GM19324 (cell line): ENCODE data around the gene ASCL5.
"Not testable (repeated sequence)": the region's sequence is repeated elsewhere in the genome, so short reads cannot be mapped to it uniquely, and the experiment has no call there.

Experiments used
- ATAC-seq: cut with Tn5 transposase; IDR thresholded peaks from one replicate; pipeline ENCODE4 v1.9.1; 2021; ENCODE audit warnings: mild to moderate bottlenecking, moderate library complexity; ENCODE audit not compliant: unreplicated experiment, low FRiP score

The ASCL5 gene

GRCh38 chr1:201126832-201127754 lies at the start of gene ASCL5:
TSS of gene ASCL5 (minus strand) at chr1:201127184. CDS start at chr1:201115372, 11,812 bp downstream.
- no peak for ATAC-seq

DNA sequence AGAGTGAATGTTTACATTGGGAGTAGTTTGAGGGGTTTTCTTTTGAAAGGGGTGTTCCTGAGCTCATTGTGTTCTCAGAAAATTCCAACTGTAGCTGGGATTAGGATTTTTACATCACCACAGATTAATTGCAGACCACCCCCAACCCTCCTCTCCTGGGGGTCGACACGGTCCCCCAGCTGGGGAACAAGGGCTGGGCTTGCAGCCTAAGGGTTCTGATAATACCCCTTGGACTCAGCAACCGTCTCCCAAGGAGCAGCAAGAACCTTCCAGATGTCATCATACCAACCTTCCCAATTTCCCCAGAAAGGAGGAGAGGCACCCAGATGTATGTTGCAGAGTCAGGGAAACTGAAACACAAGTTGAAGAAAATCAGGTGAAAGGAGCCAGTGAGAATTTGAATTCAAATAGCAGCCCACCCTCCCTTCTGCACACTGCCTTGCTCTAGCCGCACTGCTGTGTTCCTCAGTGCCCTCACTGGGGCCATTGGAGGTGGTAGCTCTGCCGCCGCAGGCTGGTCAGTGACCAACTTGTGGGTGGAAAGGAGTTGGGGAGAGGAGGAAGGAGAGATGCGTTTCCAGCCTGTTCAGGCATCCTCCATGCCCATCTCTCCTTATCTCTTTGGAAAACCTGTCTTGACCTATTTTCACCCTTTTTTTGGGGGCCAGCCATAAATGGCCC lies 49.0 kb upstream of the ASCL5 start:
- ATAC-seq: no peak

- ATAC-seq: no peak
Observed at GRCh38 chr1:201173736-201174135, 46.8 kb upstream of the ASCL5 start.

DNA sequence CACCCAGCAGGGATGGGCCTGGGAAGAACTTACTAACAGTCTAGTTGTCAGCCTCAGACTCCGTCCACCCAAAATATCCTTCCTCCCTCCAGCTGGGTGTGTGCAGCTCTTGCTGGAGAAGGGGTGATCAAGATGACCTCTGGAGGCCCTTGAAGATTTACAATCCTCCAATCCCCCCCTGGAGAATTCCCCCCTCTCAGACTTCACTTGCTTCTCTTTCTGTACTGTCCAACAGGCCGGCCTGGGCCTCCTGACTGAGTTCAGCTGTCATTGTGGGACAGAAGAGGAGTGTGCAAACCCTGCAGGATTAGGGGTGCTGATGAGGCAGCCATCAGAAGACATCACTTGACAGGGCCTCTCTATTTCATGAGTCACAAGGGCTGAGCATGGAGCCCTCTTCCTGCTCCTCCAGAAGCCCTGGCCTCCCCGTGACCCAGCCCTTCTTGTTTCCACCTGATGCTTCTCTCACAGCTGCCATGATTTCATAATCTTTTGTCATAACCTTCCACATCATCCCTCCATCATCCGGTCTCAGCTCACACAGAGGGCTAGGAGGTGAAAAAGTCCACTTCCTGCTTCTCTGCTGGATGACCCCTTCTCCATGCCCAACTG lies 46.1 kb upstream of the ASCL5 start:
- ATAC-seq: no peak

GRCh38 chr1:201172326-201172725 lies 45.3 kb upstream of the ASCL5 start:
- ATAC-seq: no peak

DNA sequence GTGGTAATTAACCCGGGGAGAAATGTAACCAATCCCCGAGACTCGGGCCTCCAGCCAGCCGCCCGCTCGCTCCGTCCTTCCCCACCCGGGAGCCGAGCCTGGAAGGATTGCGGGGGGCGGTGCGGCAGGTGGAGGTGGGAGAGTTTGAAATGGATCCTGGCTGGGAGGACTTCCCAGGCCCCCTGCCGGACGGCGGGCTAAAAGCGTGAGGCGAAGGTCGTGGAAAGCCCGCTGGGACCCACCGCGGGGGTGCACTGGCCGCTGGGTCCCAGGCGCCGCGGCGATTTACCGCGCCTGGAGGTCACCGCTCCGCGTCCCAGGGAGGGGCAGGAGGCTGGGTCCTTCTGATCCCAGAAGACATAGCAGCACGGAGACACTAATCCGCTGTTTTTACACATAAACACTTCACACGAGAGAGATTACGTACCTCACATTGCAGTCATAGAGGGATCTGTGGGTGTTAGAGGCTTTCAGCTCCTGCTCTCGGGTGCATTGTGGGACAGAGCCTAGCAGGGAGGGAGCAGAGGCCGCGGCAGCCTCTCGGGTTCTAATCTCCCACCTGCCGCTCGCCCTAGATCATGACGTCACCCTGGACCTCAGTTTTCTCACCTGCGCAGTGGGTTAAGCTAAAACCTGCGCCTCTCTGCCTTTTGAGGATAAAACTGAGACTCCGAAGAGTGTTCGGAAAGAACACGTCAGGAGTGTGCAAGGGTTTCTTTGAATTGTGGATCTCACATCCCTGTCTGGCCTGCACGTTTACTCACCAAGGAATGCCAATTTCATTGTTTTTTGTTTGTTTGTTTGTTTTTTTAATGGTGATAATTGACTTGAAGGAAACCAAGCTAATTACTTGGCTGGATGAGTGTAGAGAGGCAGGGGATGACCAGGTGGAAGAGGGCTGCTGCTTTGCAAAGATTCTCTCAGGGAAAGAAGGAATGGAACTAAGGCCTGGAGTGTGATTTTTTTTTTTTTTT lies 44.4 kb upstream of the ASCL5 start:
- peak; percentile 38 for ATAC-seq

DNA sequence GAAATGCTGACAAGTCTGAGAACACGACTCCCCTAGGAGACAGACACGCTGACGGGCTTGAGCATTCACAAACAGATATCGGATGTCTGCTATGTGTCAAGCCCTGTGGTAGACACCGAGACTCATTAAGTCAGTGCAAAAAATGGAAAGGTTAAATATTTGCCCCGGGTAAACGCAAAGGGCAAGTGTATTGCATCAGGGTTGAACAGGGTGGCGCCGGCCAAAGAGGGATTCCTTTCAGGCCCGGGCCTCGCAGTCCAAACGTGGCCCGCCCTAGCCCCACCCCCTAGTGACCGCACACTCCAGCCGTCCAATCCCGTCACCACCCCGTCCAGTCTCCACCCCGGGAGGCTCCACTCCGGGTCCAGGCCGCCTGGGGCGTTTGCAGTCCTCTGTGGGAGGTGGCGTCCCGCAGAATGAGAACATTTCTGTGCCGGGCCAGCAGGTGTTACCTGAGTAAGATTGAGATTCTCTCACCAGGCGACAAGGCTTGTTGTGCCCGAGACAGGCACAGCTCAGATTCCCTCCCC lies 43.6 kb upstream of the ASCL5 start:
- ATAC-seq: peak; percentile 98

DNA sequence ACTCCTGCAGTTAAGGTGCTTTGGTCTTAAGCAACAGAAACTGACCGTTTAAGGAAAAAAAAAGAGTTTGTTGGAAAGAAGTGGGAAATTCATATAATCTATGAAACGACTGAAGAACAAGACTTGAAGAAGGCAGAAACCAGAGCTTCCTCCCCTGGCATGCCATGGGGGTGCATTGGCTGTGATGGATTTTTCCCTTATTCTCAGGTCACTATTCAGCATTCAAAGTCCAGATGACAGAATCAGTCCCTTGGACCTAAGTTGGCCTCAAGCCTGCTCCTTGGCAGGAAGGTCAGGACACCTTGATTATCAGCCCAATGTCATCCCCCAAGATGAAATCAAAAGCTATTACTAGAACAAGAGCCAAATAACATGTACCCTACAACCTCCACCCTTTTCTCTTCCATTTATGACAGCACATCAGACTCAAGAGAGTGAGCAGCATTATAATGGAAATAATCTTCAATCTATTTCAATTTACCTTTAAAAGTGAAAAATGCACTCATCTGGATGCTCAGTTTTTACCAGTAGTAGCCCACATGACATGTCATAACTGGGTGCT lies 43.1 kb upstream of the ASCL5 start:
- ATAC-seq: no peak

- ATAC-seq: no peak
Observed at GRCh38 chr1:201169203-201169602, 42.2 kb upstream of the ASCL5 start.

DNA sequence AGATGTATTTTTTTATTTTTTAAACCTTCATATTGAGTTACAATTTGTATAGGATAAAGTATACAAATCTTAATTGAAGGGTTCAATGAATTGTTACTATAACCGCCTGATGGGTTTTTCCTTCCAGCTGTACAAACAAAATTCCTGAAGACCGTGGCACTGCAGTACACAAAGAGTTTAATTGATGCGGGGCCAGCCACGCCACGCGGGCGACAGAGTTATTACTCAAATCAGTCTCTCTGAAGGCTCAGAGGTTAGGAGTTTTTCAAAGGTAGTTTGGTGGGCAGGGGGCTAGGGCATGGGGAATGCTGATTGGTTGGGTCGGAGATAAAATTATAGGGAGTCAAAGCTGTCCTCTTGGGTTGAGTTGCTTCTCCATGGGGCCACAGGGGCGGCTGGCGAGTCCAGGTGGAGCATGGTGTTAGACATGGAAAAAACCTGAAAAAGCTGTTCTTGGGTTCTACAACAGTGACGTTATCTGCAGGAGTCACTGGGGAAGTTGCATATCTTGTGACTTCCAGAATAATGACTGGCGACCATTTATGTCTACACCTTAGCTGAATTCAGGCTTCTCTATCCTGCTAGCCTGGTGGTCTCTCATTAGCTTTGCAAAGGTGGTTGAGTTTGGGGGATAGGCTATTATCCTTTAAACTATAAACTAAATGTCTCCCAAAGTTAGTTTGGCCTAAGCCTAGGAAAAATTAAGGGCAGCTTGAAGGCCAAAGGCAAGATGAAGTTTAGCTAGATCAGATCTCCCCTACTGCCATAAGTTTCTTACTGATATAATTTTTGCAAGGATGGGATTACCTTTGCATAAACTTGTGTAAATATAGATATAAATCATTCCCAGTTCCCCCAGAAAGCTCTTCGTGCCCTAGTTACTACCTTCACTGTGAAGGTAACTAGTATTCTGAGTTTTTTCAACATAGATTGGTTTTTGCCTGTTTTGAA lies 40.3 kb upstream of the ASCL5 start:
- no peak for ATAC-seq

DNA sequence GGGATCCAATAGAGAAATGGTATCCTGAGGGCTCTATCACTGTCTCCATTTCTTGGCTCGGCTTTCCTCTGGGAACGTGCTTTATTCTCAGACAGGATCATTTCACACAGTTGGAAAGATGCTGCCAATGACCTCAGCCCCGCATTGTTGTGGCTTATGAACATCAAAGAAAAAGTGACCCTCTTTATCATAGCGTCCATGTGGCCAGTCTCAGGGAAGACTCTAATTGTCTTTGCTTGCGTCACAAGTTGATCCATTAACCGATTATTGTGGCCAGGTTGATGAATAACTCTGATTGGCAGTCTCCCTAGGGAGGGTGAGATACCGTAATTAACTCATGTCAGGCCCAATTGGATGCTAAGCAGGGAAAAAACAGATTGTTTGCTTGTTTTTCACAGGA lies 37.7 kb upstream of the ASCL5 start:
- ATAC-seq: no peak

DNA sequence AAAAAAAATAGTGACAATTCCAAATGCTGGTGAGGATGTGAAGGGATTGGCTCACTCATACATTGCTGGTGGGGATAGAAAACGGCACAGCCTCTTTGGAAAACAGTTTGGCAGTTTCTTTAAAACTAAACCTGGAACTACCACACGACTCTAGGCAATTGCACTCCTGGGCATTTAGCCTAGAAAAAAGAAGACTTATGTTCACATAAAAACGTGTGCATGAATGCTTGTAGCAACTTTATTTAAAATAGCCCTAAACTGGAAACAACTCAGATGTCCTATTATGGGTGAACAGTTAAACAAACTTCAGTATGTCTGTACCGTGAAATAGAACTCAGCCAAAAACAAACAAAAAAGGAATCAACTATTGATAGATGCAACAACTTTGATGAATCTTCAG lies 36.7 kb upstream of the ASCL5 start:
- no peak for ATAC-seq

GRCh38 chr1:201163036-201163435 lies 36.1 kb upstream of the ASCL5 start:
- ATAC-seq: not testable (repeated sequence)

DNA sequence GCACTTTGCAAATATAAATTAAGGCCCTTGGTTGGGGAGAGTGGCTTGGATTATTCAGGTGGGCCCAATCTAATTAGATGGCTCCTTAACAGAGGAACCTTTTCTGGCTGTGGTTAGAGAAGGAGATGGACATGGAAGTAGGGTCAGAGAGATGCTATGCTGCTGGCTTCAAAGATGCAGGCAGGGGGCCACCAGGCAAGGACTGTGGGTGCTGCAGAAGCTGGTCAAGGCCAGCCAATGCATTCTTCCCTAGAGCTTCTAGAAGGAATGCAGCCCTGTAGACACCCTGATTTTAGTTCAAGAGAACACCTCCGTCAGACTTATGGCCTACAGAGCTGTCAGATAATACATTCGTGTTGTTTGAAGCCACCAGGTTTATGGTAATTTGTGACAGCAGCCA lies 31.0 kb upstream of the ASCL5 start:
- ATAC-seq: no peak

DNA sequence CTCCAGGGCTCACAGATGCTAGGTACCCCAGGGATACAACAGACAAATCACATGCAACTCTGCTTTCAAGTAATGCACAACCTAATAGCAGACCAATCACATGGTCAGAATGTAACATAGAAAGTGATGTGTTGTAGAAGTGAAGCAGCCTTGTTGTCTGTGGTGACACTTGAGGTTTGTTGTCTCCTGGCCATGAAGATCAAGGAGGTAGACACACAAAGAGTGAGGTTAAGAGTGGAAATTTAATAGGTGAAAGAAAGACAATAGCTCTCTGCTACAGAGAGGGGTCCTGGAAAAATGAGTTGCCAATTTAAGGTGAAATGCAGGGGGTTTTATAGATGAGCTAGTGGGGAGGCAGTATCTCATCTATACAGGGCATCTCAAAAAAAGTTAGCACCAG lies 29.8 kb upstream of the ASCL5 start:
- ATAC-seq: no peak

GRCh38 chr1:201156346-201156745 lies 29.4 kb upstream of the ASCL5 start:
- ATAC-seq: no peak

- no peak for ATAC-seq
Observed at GRCh38 chr1:201155354-201155753, 28.4 kb upstream of the ASCL5 start.

GRCh38 chr1:201154389-201155165 lies 27.6 kb upstream of the ASCL5 start, which contains the start of gene TMEM9:
TSS of gene TMEM9 (minus strand) at chr1:201154474. CDS start at chr1:201153923, 551 bp downstream.
- peak; percentile 96 for ATAC-seq
